Thyroid gland (tissue), 4 donors: ENCODE data around the gene TMED8. TPM values are rescaled to one million over a fixed set of nuclear protein-coding genes. Genes with fewer than 3 reads are reported as not detected.
"Not testable (repeated sequence)": the region's sequence is repeated elsewhere in the genome, so short reads cannot be mapped to it uniquely, and the experiment has no call there.

Experiments
- DNase-seq, 2 donors: peaks; one replicate each; pipeline ENCODE4 v3.0.0-alpha.2; 2019
- H3K27ac ChIP-seq, 3 donors: fragments of 200-600 bp; sonication (generic); 1 replicate in 2 of 3; 2 replicates in 1 of 3; pipeline ENCODE4 v1.5.1; 2016 to 2019; ENCODE audit warnings: mild to moderate bottlenecking in 1 of 3, moderate library complexity in 1 of 3
- H3K27me3 ChIP-seq: fragments of 200-600 bp; sonication (generic); one replicate; pipeline ENCODE4 v1.5.1; 2019
- H3K36me3 ChIP-seq, 2 donors: fragments of 200-600 bp; sonication (generic); one replicate each; pipeline ENCODE4 v1.5.1; 2016 to 2019
- H3K4me1 ChIP-seq, 2 donors: fragments of 200-600 bp; sonication (generic); one replicate each; pipeline ENCODE4 v1.5.1; 2017 to 2019
- H3K4me3 ChIP-seq, 3 donors: fragments of 200-600 bp; sonication (generic); replicated peaks in 1 of 3; 1 replicate in 2 of 3; 2 replicates in 1 of 3; pipeline ENCODE4 v1.5.1; 2016; ENCODE audit warnings: mild to moderate bottlenecking in 1 of 3
- H3K9me3 ChIP-seq: fragments of 200-600 bp; sonication (generic); one replicate; pipeline ENCODE4 v1.5.1; 2017
- POLR2A ChIP-seq, 2 donors: fragments of 450-650 bp; IDR thresholded peaks; one replicate each; pipeline ENCODE4 v1.6.1; 2017; ENCODE audit warnings: antibody characterized with exemption in 2 of 2, mild to moderate bottlenecking in 2 of 2, moderate library complexity in 1 of 2
- WGBS, 2 donors: methylation state at CpG; one replicate each; pipeline ENCODE4 v1.1.5; 2017; 5-methylcytosine and 5-hydroxymethylcytosine counted together
- intact Hi-C: fragments of 100-400 bp; cut with DNase I; formaldehyde crosslinking; loops from one replicate; pipeline ENCODE4 v1.15.1; 2023
- total RNA-seq, 4 donors: library from RNA; depleted of rRNA; stranded (reverse); fragments of >200 nt; gene quantifications; one replicate each; pipeline ENCODE4 v1.2.3, GENCODE V29; 2016
- TF ChIP-seq, protein P1 (sequence below), 6 experiments: fragments of 200-600 bp in 3 of 6; fragments of 450-650 bp in 3 of 6; sonication (generic) in 3 of 6; IDR thresholded peaks; one replicate each; pipeline ENCODE4 v1.5.1; 2016 to 2019; ENCODE audit warnings: antibody characterized with exemption in 6 of 6, mild to moderate bottlenecking in 2 of 6, inconsistent platforms in 1 of 6, moderate library complexity in 1 of 6

The TMED8 gene
- total RNA-seq, 4 donors from 2014 or later: 20.9 to 33.3 (median 28.8) TPM

DNA sequence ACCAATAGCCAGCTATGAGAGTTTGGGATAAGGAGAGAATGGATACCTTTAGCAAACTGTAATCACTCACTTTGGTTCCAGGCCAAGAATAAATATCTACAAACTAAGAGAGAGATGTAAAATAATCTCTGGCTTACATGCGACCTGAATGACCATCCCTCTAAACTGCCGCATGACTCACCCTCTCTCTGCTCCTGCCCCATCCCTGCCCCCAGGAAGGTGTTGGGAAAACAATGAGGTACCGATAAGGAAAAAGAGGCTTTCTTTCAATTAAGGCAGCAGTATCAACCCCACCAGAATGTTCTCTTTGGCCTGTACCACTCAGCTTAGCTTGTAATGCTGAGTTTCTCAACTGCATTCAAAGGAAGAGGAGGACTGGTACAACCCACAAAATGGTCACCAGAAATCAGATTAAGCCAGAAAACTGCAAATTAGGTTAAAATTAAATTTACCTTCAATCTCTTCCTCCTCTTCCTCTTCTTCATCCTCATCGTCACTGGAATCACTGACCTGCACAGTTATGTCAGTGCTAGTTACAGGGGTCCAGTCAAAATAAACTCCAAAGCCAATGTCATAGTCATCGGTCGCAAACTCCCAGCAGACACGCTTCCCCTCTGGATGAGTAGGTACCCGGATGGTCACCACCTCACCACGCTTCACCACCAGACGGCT, 34.0 kb downstream of the TMED8 start:
- intact Hi-C loops: no loop called here
- no peak overlapping the region for H3K4me3 ChIP-seq
- no peak overlapping the region for H3K27ac ChIP-seq
- no peaks in the 10 kb centered on the region for H3K4me1 ChIP-seq
- WGBS, 2 donors: 89 to 92% methylated on average over 10 of the region's 10 CpGs
- TF ChIP-seq POLR2A (IDR thresholded peaks at IDR 0.05): no peak
- TF ChIP-seq, protein P1, sequence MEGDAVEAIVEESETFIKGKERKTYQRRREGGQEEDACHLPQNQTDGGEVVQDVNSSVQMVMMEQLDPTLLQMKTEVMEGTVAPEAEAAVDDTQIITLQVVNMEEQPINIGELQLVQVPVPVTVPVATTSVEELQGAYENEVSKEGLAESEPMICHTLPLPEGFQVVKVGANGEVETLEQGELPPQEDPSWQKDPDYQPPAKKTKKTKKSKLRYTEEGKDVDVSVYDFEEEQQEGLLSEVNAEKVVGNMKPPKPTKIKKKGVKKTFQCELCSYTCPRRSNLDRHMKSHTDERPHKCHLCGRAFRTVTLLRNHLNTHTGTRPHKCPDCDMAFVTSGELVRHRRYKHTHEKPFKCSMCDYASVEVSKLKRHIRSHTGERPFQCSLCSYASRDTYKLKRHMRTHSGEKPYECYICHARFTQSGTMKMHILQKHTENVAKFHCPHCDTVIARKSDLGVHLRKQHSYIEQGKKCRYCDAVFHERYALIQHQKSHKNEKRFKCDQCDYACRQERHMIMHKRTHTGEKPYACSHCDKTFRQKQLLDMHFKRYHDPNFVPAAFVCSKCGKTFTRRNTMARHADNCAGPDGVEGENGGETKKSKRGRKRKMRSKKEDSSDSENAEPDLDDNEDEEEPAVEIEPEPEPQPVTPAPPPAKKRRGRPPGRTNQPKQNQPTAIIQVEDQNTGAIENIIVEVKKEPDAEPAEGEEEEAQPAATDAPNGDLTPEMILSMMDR (IDR thresholded peaks at IDR 0.05): no peak
- DNase-seq: no peak
- no peaks in the 10 kb centered on the region for H3K9me3 ChIP-seq
- H3K27me3 ChIP-seq: no peaks in the 10 kb centered on the region
- H3K36me3 ChIP-seq: peaks cover 14 to 25% of the 10 kb centered on the region in 2 donors

DNA sequence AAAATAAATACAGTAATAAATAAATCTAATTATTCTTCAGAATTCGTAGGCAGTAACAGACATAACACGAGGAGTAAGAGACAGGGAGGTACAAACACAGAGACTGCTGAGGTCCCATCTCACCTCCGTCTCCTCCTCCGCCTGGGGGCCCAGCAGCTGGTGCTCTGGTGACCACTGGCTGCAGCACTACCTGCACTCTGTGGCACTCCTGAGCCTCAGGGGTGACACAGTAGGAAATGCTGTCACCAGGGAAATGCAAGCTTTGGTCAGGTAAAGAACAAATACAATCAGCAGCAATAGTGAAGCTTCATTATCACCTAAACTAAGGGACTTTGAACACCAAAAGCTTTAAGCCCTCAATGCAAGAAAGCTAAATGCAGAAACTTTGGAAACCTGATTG, 36.5 kb downstream of the TMED8 start:
- 86 to 93% methylated on average over 4 of the region's 4 CpGs for WGBS, 2 donors
- no peak for DNase-seq

DNA sequence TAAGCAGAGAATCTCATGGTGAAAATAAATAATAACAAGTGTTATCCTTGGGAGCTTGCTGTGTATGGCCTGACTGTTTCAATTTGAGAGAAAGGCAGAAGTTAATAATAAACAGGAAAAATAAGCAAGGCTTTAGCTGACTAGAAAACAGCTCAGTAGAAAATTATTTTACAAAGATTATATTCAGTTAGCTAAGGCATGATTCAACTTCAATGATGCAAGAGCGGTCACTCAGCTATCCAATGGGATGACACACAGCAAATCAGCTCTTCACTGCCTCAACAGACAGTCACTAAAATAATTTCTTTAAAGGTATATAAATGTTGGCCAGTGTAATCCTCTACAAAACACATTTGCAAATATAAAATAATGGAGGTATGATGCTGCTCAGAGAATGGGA, 37.5 kb downstream of the TMED8 start:
- WGBS, 2 donors: 97 to 100% methylated on average over 1 of the region's 1 CpG

More for the DNA sequence above, 36.5 kb downstream of the TMED8 start:
- Histone ChIP-seq H3K27ac (no peak overlapping the region), H3K36me3 (peaks cover 14 to 25% of the 10 kb centered on the region in 2 donors), H3K9me3 (no peaks in the 10 kb centered on the region), H3K4me1 (no peaks in the 10 kb centered on the region), H3K27me3 (no peaks in the 10 kb centered on the region), H3K4me3 (no peak overlapping the region)
- no peak for TF ChIP-seq POLR2A (IDR thresholded peaks at IDR 0.05)
- TF ChIP-seq, protein P1 (IDR thresholded peaks at IDR 0.05): no peak
- intact Hi-C loops: no loop called here

DNA sequence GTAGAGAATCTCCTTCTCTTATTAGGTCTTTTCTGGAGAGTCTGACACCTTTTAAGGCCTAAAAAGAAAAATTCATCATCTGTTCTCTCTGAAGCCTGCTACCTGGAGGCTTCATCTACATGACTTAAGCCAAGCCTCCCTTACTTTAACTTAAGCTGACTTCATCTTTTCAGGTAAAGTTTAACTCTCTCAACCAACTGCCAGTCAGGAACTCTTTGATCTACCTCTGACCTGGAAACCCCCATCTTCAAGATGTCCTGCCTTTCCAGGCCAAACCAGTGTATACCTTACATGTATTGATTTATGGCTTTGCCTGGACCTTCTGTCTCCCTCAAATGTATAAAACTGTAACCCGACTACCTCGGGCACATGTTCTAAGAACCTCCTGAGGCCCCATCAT, 38.6 kb downstream of the TMED8 start:
- DNase-seq: no peak
- Histone ChIP-seq H3K27me3 (no peaks in the 10 kb centered on the region), H3K27ac (no peak overlapping the region), H3K9me3 (no peaks in the 10 kb centered on the region), H3K4me3 (no peak overlapping the region), H3K4me1 (no peaks in the 10 kb centered on the region), H3K36me3 (peaks cover 14 to 25% of the 10 kb centered on the region in 2 donors)
- intact Hi-C loops: no loop called here
- WGBS, 2 donors: 86 to 91% methylated on average over 2 of the region's 2 CpGs
- TF ChIP-seq POLR2A (IDR thresholded peaks at IDR 0.05): no peak
- TF ChIP-seq, protein P1 (IDR thresholded peaks at IDR 0.05): no peak

More for the DNA sequence above, 37.5 kb downstream of the TMED8 start:
- no peak for DNase-seq
- Histone ChIP-seq H3K4me1 (no peaks in the 10 kb centered on the region), H3K27ac (no peak overlapping the region), H3K4me3 (no peak overlapping the region), H3K9me3 (no peaks in the 10 kb centered on the region), H3K36me3 (peaks cover 14 to 25% of the 10 kb centered on the region in 2 donors), H3K27me3 (no peaks in the 10 kb centered on the region)
- intact Hi-C loops: no loop called here
- TF ChIP-seq, protein P1 (IDR thresholded peaks at IDR 0.05): no peak
- TF ChIP-seq POLR2A (IDR thresholded peaks at IDR 0.05): no peak

DNA sequence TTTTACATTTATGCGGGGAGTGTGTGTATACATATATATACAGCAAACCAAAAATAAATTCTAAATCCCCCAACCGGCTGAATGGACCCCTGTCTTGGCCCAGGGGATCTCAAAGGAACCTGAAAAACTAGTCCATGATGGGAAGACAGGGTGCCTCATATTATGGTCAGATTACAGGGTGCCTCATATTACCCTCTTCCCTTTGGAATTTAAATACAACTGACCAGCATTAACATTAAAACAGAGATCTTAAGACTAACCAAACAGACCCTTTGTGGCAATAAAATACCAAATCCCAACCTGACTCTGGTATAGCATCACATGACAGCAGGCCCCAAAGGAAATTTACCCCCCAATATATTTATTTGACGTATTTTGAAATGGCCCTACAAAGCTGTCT, 39.0 kb downstream of the TMED8 start:
- no peak overlapping the region for H3K4me3 ChIP-seq
- no peak for DNase-seq
- H3K27ac ChIP-seq: no peak overlapping the region
- WGBS, 2 donors: 91 to 98% methylated on average over 3 of the region's 3 CpGs
- H3K4me1 ChIP-seq: no peaks in the 10 kb centered on the region
- H3K36me3 ChIP-seq: peaks cover 14 to 24% of the 10 kb centered on the region in 2 donors
- TF ChIP-seq, protein P1 (IDR thresholded peaks at IDR 0.05): no peak
- TF ChIP-seq POLR2A (IDR thresholded peaks at IDR 0.05): no peak
- H3K27me3 ChIP-seq: no peaks in the 10 kb centered on the region
- H3K9me3 ChIP-seq: no peaks in the 10 kb centered on the region
- intact Hi-C loops: no loop called here

DNA sequence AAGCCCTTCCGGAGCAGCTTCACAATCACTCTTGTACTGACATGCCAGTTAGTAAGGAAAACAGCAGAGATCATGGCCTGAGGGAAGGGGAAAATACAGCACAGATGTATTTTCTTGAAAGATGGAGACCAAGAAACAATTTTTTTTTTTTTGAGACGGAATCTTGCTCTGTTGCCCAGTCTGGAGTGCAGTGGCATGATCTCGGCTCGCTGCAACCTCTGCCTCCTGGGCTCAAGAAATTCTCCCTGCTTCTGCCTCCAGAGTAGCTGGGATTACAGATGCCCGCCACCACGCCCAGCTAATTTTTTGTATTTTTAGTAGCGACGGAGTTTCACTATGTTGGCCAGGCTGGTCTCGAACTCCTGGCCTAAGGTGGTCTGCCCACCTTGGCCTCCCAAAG, 39.6 kb downstream of the TMED8 start:
- DNase-seq, H3K27me3 ChIP-seq, H3K27ac ChIP-seq, H3K4me3 ChIP-seq, H3K9me3 ChIP-seq, intact Hi-C loops, H3K4me1 ChIP-seq: not testable (repeated sequence)
- 96 to 98% methylated on average over 9 of the region's 9 CpGs for WGBS, 2 donors
- H3K36me3 ChIP-seq: peaks cover 14 to 18% of the 10 kb centered on the region in 2 donors
